Uterus (tissue), 2 donors: ENCODE results near the gene MT1H.

ENCODE experiments used
- POLR2A ChIP-seq, 2 donors: fragments of 450-650 bp; IDR thresholded peaks; one replicate each; pipeline ENCODE4 v1.6.1; 2016; ENCODE audit warnings: antibody characterized with exemption in 2 of 2, mild to moderate bottlenecking in 1 of 2, moderate library complexity in 1 of 2
- TF ChIP-seq, protein P1 (sequence below), 4 experiments: fragments of 200-600 bp in 2 of 4; fragments of 450-650 bp in 2 of 4; sonication (generic) in 2 of 4; IDR thresholded peaks; one replicate each; pipeline ENCODE4 v1.5.1; 2016 to 2019; ENCODE audit warnings: antibody characterized with exemption in 4 of 4, mild to moderate bottlenecking in 2 of 4, moderate library complexity in 1 of 4

DNA sequence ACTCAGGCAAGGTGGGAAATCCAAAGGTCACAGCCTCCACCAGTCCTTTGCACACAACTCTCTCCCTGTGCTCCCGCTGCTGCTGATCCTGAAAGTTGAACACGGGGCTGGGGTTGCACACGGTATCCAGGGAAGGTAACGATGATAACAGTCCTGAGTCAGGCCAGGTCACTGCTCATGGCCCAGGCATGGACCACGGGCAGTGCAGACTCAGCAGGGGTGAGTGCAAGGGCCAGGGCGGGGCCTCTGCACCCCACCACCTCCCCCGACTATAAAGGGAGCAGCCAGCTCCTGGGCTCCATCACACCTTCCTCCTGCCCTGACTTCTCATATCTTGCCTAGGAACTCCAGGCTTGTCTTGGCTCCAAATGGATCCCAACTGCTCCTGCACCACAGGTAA is 18.0 kb upstream of the MT1H start, which contains the start of gene MT1B:
- TF ChIP-seq, protein P1, sequence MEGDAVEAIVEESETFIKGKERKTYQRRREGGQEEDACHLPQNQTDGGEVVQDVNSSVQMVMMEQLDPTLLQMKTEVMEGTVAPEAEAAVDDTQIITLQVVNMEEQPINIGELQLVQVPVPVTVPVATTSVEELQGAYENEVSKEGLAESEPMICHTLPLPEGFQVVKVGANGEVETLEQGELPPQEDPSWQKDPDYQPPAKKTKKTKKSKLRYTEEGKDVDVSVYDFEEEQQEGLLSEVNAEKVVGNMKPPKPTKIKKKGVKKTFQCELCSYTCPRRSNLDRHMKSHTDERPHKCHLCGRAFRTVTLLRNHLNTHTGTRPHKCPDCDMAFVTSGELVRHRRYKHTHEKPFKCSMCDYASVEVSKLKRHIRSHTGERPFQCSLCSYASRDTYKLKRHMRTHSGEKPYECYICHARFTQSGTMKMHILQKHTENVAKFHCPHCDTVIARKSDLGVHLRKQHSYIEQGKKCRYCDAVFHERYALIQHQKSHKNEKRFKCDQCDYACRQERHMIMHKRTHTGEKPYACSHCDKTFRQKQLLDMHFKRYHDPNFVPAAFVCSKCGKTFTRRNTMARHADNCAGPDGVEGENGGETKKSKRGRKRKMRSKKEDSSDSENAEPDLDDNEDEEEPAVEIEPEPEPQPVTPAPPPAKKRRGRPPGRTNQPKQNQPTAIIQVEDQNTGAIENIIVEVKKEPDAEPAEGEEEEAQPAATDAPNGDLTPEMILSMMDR (IDR thresholded peaks at IDR 0.05) = no peak
- TF ChIP-seq POLR2A (IDR thresholded peaks at IDR 0.05) = no peak
